Stomach (tissue), 19 donors: ENCODE data around the gene DCXR. TPM values are rescaled to one million over a fixed set of nuclear protein-coding genes. Genes with fewer than 3 reads are reported as not detected.

Experiments used
- DNase-seq, 2 donors: peaks; one replicate each; pipeline versions ENCODE4 v3.0.0 to v3.0.0-alpha.2; 2013 to 2019
- H3K27ac ChIP-seq, 5 donors: fragments of 200-600 bp in 4 of 5; sonication (generic) in 4 of 5; one replicate each; pipeline ENCODE4 v1.5.1; 2013 to 2019; ENCODE audit warnings: mild to moderate bottlenecking in 1 of 5, moderate library complexity in 1 of 5
- H3K27me3 ChIP-seq, 3 donors: fragments of 200-600 bp; sonication (generic); one replicate each; pipeline ENCODE4 v1.5.1; 2017 to 2019; ENCODE audit warnings: mixed run types in 1 of 3
- H3K36me3 ChIP-seq, 4 donors: fragments of 200-600 bp; sonication (generic); 1 replicate in 3 of 4; 2 replicates in 1 of 4; pipeline ENCODE4 v1.5.1; 2016 to 2019
- H3K4me1 ChIP-seq, 4 donors: fragments of 200-600 bp; sonication (generic); one replicate each; pipeline ENCODE4 v1.5.1; 2016 to 2019
- H3K4me3 ChIP-seq, 4 donors: fragments of 200-600 bp; sonication (generic) in 3 of 4; one replicate each; pipeline ENCODE4 v1.5.1; 2016 to 2019; ENCODE audit warnings: mild to moderate bottlenecking in 1 of 4
- H3K9me3 ChIP-seq, 4 donors: fragments of 200-600 bp; sonication (generic); one replicate each; pipeline ENCODE4 v1.5.1; 2016 to 2019
- CTCF ChIP-seq, 7 experiments: fragments of 450-650 bp in 4 of 7; fragments of 200-600 bp in 3 of 7; sonication (generic) in 3 of 7; IDR thresholded peaks; one replicate each; pipeline ENCODE4 v1.5.1; 2016 to 2019; ENCODE audit warnings: antibody characterized with exemption in 7 of 7, control low read depth in 2 of 7, mild to moderate bottlenecking in 1 of 7
- EP300 ChIP-seq: sonication (generic); formaldehyde crosslinking; IDR thresholded peaks from one replicate; pipeline ENCODE4 v1.6.1; 2017; ENCODE audit warnings: antibody characterized with exemption
- POLR2A ChIP-seq, 4 donors: fragments of 450-650 bp; IDR thresholded peaks; one replicate each; pipeline ENCODE4 v1.6.1; 2016; ENCODE audit warnings: antibody characterized with exemption in 4 of 4, control low read depth in 2 of 4, mild to moderate bottlenecking in 1 of 4, moderate library complexity in 1 of 4
- POLR2AphosphoS5 ChIP-seq, 3 donors: sonication (generic); formaldehyde crosslinking; IDR thresholded peaks; one replicate each; pipeline ENCODE4 v1.6.1; 2016; ENCODE audit warnings: antibody characterized with exemption in 3 of 3
- WGBS, 5 donors: extraction: QIAGEN DNeasy Blood & Tissue Kit in 3 of 5; methylation state at CpG; one replicate each; pipeline versions ENCODE4 v1.1.5 to v1.1.7; 2013 to 2018; 5-methylcytosine and 5-hydroxymethylcytosine counted together
- intact Hi-C: fragments of 100-400 bp; cut with DNase I; formaldehyde crosslinking; loops from one replicate; pipeline ENCODE4 v1.15.1; 2023; ENCODE audit warnings: low total_unique reads
- long read RNA-seq, 10 donors: transcript quantifications; one replicate each; lab custom pipeline, GENCODE V29; 2026
- polyA plus RNA-seq, 3 donors: library from polyadenylated mRNA; stranded (reverse); fragments of 200-250 nt; gene quantifications; one replicate each; pipeline ENCODE4 v1.2.3, GENCODE V29; 2013
- total RNA-seq, 5 donors: library from RNA; depleted of rRNA; stranded (reverse); fragments of >200 nt; gene quantifications; one replicate each; pipeline versions ENCODE4 v1.1.0 to v1.2.3, GENCODE V29; 2014 to 2016
- donor health status: healthy with polysubstance abuse.
- donor health status: Bipolar disorder and iron deficiency.
- donor health status: healthy.

DCXR gene
- total RNA-seq, result 100 to 1,000 TPM in 2 of 5 donors, 10 to 100 TPM in 3; 11.1 to 461 (median 100.0) TPM
- 100 to 1,000 TPM; 352 to 403 (median 396) TPM for polyA plus RNA-seq
- long read RNA-seq, donor 1, transcript DCXR-201 (8 exons, 887 nt), result major isoform, 13 of 15 reads
- long read RNA-seq, donor 1, partial matches to known transcripts, result 0 of 15 reads
- long read RNA-seq, donor 1, other reads (novel, unspliced or antisense), result 0 of 15 reads
- long read RNA-seq, donor 2, transcript DCXR-201 (8 exons, 887 nt), result major isoform, 18 of 22 reads
- long read RNA-seq, donor 2, partial matches to known transcripts, result 0 of 22 reads
- long read RNA-seq, donor 2, other reads (novel, unspliced or antisense), result 0 of 22 reads
- long read RNA-seq, donor 3, transcript DCXR-201 (8 exons, 887 nt), result major isoform, 10 of 16 reads
- long read RNA-seq, donor 3, partial matches to known transcripts, result 0 of 16 reads
- long read RNA-seq, donor 3, other reads (novel, unspliced or antisense), result 0 of 16 reads
- long read RNA-seq, donor 4, partial matches to known transcripts, result 0 of 2 reads
- long read RNA-seq, donor 4, other reads (novel, unspliced or antisense), result 0 of 2 reads
- long read RNA-seq, donor 5, transcript DCXR-201 (8 exons, 887 nt), result major isoform, 28 of 32 reads
- long read RNA-seq, donor 5, partial matches to known transcripts, result 0 of 32 reads
- long read RNA-seq, donor 5, other reads (novel, unspliced or antisense), result 0 of 32 reads
- long read RNA-seq, donor 6, transcript DCXR-213 (7 exons, 915 nt), result minor isoform, 7 of 106 reads
- long read RNA-seq, donor 6, transcript DCXR-201 (8 exons, 887 nt), result major isoform, 68 of 106 reads
- long read RNA-seq, donor 6, partial matches to known transcripts, result 14 of 106 reads
- long read RNA-seq, donor 6, other reads (novel, unspliced or antisense), result 10 of 106 reads
- long read RNA-seq, donor 7, transcript DCXR-201 (8 exons, 887 nt), result major isoform, 21 of 25 reads
- long read RNA-seq, donor 7, partial matches to known transcripts, result 0 of 25 reads
- long read RNA-seq, donor 7, other reads (novel, unspliced or antisense), result 0 of 25 reads
- long read RNA-seq, donor 8, transcript DCXR-201 (8 exons, 887 nt), result major isoform, 18 of 24 reads
- long read RNA-seq, donor 8, partial matches to known transcripts, result 0 of 24 reads
- long read RNA-seq, donor 8, other reads (novel, unspliced or antisense), result 0 of 24 reads
- long read RNA-seq, donor 9, transcript DCXR-201 (8 exons, 887 nt), result major isoform, 27 of 30 reads
- long read RNA-seq, donor 9, partial matches to known transcripts, result 0 of 30 reads
- long read RNA-seq, donor 9, other reads (novel, unspliced or antisense), result 0 of 30 reads
- long read RNA-seq, donor 10, transcript DCXR-201 (8 exons, 887 nt), result major isoform, 7 of 8 reads
- long read RNA-seq, donor 10, partial matches to known transcripts, result 0 of 8 reads
- long read RNA-seq, donor 10, other reads (novel, unspliced or antisense), result 0 of 8 reads

DNA sequence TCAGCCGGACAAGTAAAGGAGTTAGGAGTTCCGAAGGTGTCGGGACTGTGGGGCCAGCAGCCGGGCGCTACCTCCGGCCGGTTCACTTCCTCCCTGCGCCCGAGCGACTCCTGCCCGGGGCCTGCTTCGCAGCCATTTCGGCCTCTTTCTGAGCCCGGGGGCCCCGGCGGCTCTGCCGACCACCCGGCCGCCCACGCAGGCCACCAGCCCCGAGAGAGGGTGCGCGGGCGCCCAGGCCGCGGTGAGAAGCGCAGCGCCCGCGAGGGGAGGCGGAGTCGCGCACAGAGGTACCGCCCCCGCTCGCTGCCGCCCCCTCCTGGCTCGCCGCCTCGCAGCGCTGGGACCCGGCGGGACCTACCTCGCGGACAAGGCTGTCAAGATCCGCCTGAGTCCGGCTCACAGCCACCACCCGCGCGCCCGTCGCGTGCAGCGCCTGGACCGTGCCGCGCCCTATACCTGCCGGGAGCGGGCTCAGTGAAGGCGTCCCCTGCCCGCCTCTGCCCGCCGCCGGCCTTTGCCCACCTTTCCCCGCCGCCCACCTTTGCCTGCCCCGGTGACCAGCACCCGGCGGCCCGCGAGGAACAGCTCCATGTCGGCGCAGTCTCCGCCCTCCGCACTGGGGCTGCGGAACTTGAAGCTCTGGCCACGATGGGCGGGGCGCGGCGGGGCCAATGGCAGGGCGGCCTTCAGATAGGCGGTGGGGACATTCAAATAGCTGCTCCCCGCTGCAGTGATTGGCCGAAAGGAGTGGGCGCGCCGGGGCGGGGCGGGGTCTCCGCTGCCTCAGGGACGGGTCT is at the start of gene DCXR:
DCXR (minus strand) TSS at position 606 of the 797 bp plus-strand sequence; CDS start at position 591, 15 bp downstream.
- peak within 1 kb of the TSS; percentile 91 to 97 (median 96) for H3K27ac ChIP-seq
- WGBS, 5 donors, result 0 to 1% (median 0%) methylated on average over 24 to 92 of the region's 92 CpGs
- H3K4me1 ChIP-seq, result peaks cover 16 to 52% (median 42%) of the 10 kb centered on the region in 4 donors
- peak; percentile 98 to 99 for DNase-seq
- no peaks in the 10 kb centered on the region for H3K9me3 ChIP-seq
- peaks cover 0 to 8% (median 4%) of the 10 kb centered on the region in 3 donors for H3K27me3 ChIP-seq
- TF ChIP-seq POLR2A (IDR thresholded peaks at IDR 0.05), result peak in 2 of 4 donors; percentile 50 to 81
- TF ChIP-seq POLR2AphosphoS5 (IDR thresholded peaks at IDR 0.05), result peak; percentile 83 to 99 (median 99)
- no peak for TF ChIP-seq EP300
- peak in 5 of 7 experiments; percentile 46 to 85 (median 74) for TF ChIP-seq CTCF (IDR thresholded peaks at IDR 0.05)
- H3K36me3 ChIP-seq, result peaks cover 0 to 15% (median 6%) of the 10 kb centered on the region in 4 donors
- intact Hi-C loops, result no loop called here
- peak within 1 kb of the TSS; percentile 67 to 87 (median 70) for H3K4me3 ChIP-seq

DNA sequence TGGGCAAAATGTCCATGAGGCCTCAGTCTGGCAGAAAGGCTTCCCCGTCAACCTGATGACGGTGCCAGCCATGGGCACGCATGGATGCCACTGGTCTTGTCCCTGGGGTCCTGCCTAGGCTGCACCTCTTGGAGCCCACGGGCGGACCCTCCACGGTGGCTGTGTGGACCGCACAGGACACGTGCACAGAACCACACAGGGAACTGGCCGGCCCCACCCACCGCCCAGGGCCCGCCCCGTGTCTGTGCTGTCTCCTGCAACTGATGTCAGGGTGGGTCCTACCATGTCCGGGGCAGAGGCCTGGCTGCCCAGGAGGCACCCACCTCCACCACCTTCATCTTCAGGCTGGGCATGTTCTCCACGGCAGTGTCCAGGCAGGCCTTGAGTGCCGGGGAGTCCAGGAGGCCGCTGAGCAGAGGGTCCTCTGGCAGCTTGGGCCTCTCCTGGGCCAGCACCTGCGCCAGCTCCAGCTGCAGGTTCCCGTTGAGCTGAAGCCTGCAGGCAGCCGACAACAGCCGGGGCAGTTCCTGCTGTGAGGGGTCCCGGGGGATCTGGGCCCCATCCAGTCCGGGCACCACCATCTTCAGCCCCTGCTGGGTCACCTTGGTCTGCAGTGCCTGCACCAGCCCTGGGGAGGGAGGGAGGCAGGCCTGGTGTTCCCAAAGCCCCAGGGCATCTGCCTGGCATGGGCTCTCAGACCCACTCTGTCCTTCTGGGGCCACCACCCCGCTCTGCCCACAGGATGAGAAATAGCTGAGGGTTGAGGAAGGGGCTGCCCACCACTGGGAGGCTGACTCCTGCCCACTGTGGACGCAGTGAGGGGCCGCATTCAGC is 48.7 kb upstream of the DCXR start:
- Histone ChIP-seq H3K36me3 (peaks cover 100% of the 10 kb centered on the region in 4 donors), H3K9me3 (no peaks in the 10 kb centered on the region), H3K27ac (no peak overlapping the region), H3K4me1 (no peaks in the 10 kb centered on the region), H3K4me3 (no peak overlapping the region), H3K27me3 (no peaks in the 10 kb centered on the region)
- TF ChIP-seq POLR2AphosphoS5 (IDR thresholded peaks at IDR 0.05), result no peak
- no peak for TF ChIP-seq EP300
- TF ChIP-seq CTCF (IDR thresholded peaks at IDR 0.05), result no peak
- no peak for TF ChIP-seq POLR2A (IDR thresholded peaks at IDR 0.05)
- intact Hi-C loops, result no loop called here
- DNase-seq, result no peak
- 88 to 95% (median 91%) methylated on average over 4 to 25 of the region's 25 CpGs for WGBS, 5 donors

DNA sequence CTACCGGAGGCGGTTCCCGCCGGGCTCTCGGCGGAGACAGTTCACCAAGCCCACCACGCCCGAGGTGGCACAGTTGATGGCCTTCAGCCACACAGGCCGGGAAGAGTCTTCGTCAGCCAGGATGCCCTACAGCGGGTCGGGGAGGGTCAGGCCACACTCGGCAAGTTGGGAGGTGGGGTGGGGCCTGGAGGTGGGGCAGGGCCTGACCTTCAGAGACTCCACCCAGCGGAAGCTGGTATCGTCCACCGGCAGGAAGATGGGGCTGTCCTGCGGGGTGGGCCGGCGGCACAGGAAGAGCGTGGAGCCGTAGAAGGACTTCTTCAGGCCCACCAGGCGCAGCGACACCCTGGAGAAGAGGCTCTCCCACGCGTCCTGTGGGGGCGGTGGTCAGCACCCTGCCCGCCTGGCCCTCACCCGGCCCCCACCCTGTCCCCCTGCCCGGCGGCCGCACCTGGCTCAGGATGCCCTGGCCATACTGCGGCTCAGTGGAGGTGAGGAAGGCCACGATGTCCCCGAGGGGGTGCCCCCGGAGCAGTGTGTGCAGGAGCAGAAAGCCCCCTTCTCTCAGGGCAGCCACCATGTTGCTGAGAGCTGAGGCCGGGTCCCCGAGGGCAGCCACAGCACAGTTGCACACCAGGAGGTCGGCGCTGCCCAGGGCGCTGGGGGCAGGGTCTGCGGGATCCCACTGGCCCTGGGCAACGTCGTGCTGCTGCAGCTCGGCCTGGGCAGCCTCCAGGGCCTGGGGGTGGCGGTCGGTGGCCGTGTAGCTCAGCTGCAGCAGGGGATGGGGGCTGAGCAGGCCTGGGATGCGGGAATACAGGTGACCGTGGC is 47.7 kb upstream of the DCXR start:
- H3K4me3 ChIP-seq, result no peak overlapping the region
- no peaks in the 10 kb centered on the region for H3K27me3 ChIP-seq
- DNase-seq, result no peak
- no peaks in the 10 kb centered on the region for H3K9me3 ChIP-seq
- WGBS, 5 donors, result 87 to 92% (median 90%) methylated on average over 23 to 49 of the region's 49 CpGs
- H3K4me1 ChIP-seq, result no peaks in the 10 kb centered on the region
- H3K36me3 ChIP-seq, result peaks cover 100% of the 10 kb centered on the region in 4 donors
- TF ChIP-seq EP300, result no peak
- no peak for TF ChIP-seq CTCF (IDR thresholded peaks at IDR 0.05)
- TF ChIP-seq POLR2A (IDR thresholded peaks at IDR 0.05), result no peak
- no peak for TF ChIP-seq POLR2AphosphoS5 (IDR thresholded peaks at IDR 0.05)
- H3K27ac ChIP-seq, result no peak overlapping the region
- intact Hi-C loops, result no loop called here
